ENCODE results near the gene VIL1. TPM values are rescaled to one million over a fixed set of nuclear protein-coding genes. Genes with fewer than 3 reads are reported as not detected.

Gene VIL1
- total and polyA plus RNA-seq, 9 of the 15 experiments (the other 6 are each of a cell fraction or from before 2014, with no cell fraction given): 0.51 to 2.7 (median 1.2) TPM

DNA sequence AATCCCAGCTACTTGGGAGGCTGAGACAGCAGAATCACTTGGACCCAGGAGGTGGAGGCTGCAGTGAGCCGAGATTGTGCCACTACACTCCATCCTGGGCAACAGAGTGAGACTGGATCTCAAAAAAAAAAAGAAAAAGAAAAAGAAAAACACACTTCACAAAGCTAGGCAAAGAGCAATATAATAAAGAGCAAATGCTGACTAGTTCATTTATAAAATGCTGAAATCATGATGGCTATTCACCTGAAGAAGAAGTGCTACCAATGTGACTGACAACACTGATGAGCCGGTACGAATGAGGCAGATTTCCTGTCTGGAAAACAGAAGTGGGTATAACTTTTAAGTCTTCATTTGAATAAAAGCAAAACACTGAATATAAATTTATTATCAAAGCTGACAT is 37.9 kb downstream of the VIL1 start:
- Histone ChIP-seq H3K9me3 (replicated peaks; ENCODE audit: control insufficient read depth, insufficient read depth, low read depth, low read length) (no peaks in the 10 kb centered on the region), H3K9me1 (ENCODE audit: control insufficient read depth, insufficient read depth, low read length) (no peaks in the 10 kb centered on the region), H3K4me3 (no peak overlapping the region), H3K27ac (ENCODE audit: extremely low read depth, low read depth, low read length) (no peak overlapping the region), H3K79me2 (ENCODE audit: control insufficient read depth, insufficient read depth, low read length) (no peaks in the 10 kb centered on the region), H3K27me3 (ENCODE audit: control insufficient read depth in 2 of 2, insufficient read depth in 2 of 2, low read length in 2 of 2) (no peaks in the 10 kb centered on the region), H3K9ac (ENCODE audit: insufficient read depth in 1 of 2, low read depth in 2 of 2, low read length in 2 of 2) (no peak overlapping the region), H4K20me1 (replicated peaks; ENCODE audit: control insufficient read depth, insufficient read depth, low read length) (no peaks in the 10 kb centered on the region), H3K4me1 (replicated peaks in 1 of 2; ENCODE audit: control insufficient read depth in 2 of 2, insufficient read depth in 2 of 2, low read length in 2 of 2) (peaks cover 0 to 3% of the 10 kb centered on the region in 2 experiments; a peak in 2 of 5 replicates), H2AFZ (ENCODE audit: low read depth, low read length) (no peak overlapping the region), H3K36me3 (ENCODE audit: control insufficient read depth, insufficient read depth, low read length) (peaks cover 54% of the 10 kb centered on the region), H3K4me2 (ENCODE audit: insufficient read depth, low read length) (no peak overlapping the region)
- BruUV-seq (replicated peaks): no TSS peak
- 96% methylated on average over 3 of the region's 3 CpGs for WGBS (ENCODE audit: insufficient coverage, low coverage, missing lambda C conversion rate)
- ChIA-PET POLR2A (interaction anchor here (1.0 kb wide), 1 partner anchor 17 kb away, joined by 3 read pairs; no protein-coding TSS in a partner anchor), CTCF (ENCODE audit: low intra/inter-chr PET ratio) (no interaction called here)
- FAIRE-seq: no peak
- no peak for TF ChIP-seq TRIM24 (IDR thresholded peaks at IDR 0.05)
- peak; percentile 50; the same call in 1 of the 2 replicates for TF ChIP-seq MAFK (IDR thresholded peaks at IDR 0.05; ENCODE audit: low read length)
- no peak for TF ChIP-seq MCM7 (IDR thresholded peaks at IDR 0.05)
- TF ChIP-seq KLF16 (IDR thresholded peaks at IDR 0.05): no peak
- no peak for TF ChIP-seq KHSRP (IDR thresholded peaks at IDR 0.05)
- no peak for TF ChIP-seq BRD4 (IDR thresholded peaks at IDR 0.05)
- TF ChIP-seq C11orf30 (IDR thresholded peaks at IDR 0.05; ENCODE audit: low read depth): peak; percentile 70
- TF ChIP-seq HOXB6 (CRISPR knock-in tag; IDR thresholded peaks at IDR 0.05; ENCODE audit: borderline replicate concordance): no peak
- no peak for TF ChIP-seq CBX3 (IDR thresholded peaks at IDR 0.05; ENCODE audit: borderline replicate concordance in 1 of 2, low read length in 2 of 2)
- TF ChIP-seq TARDBP (IDR thresholded peaks at IDR 0.05): no peak
- TF ChIP-seq ZNF316 (IDR thresholded peaks at IDR 0.05): peak; percentile 88
- TF ChIP-seq MAFG (tag; conservative IDR thresholded peaks at IDR 0.05): peak; percentile 37; the same call in 1 of the 2 replicates
- peak; percentile 35; the same call in 1 of the 2 replicates for TF ChIP-seq MAFF (IDR thresholded peaks at IDR 0.05; ENCODE audit: low read length)
- TF ChIP-seq TCF3 (CRISPR knock-in tag; IDR thresholded peaks at IDR 0.05): no peak
- no peak for TF ChIP-seq CC2D1A (IDR thresholded peaks at IDR 0.05)
- ATAC-seq: no peak
- in situ Hi-C loops (cut with MboI): no loop called here
- DNase-seq (ENCODE audit: extremely low read depth in 1 of 4, low spot score in 3 of 4): no peak
- intact Hi-C loops (cut with micrococcal nuclease): no loop called here

Data from K562 (cell line).